IMR-90 (cell line): ENCODE results near the gene MYL6.

ENCODE experiments used
- CEBPB ChIP-seq: IDR thresholded peaks from 2 replicates; pipeline ENCODE4 v1.6.1; 2012; ENCODE audit warnings: low read depth, low read length, improper control_type of control experiment
- CHD1 ChIP-seq: IDR thresholded peaks from 2 replicates; pipeline ENCODE4 v1.6.1; 2012; ENCODE audit warnings: low read depth, low read length, improper control_type of control experiment
- CTCF ChIP-seq: conservative IDR thresholded peaks from 2 replicates; pipeline ENCODE4 v1.5.1; 2012; ENCODE audit warnings: mild to moderate bottlenecking, low read depth, low read length, improper control_type of control experiment
- MAZ ChIP-seq: IDR thresholded peaks from 2 replicates; pipeline ENCODE4 v1.6.1; 2012; ENCODE audit warnings: low read depth, mild to moderate bottlenecking, low read length, improper control_type of control experiment, moderate library complexity, borderline replicate concordance
- MXI1 ChIP-seq: IDR thresholded peaks from 2 replicates; pipeline ENCODE4 v1.6.1; 2012; ENCODE audit warnings: low read depth, mild to moderate bottlenecking, low read length, moderate library complexity, borderline replicate concordance
- NFE2L2 ChIP-seq: fragments of 150-350 bp; IDR thresholded peaks from 2 replicates; pipeline ENCODE4 v1.6.1; 2016; ENCODE audit warnings: low read depth, mild to moderate bottlenecking, low read length
- POLR2A ChIP-seq: IDR thresholded peaks from 2 replicates; pipeline ENCODE4 v1.6.1; 2012; ENCODE audit warnings: mild to moderate bottlenecking, low read depth, low read length
- RAD21 ChIP-seq: IDR thresholded peaks from 2 replicates; pipeline ENCODE4 v1.6.1; 2012; ENCODE audit warnings: low read length, improper control_type of control experiment
- RFX5 ChIP-seq: IDR thresholded peaks from 2 replicates; pipeline ENCODE4 v1.8.0; 2012; ENCODE audit warnings: low read depth, mild to moderate bottlenecking, low read length, moderate library complexity
- USF2 ChIP-seq: fragments of 150-350 bp; IDR thresholded peaks from 2 replicates; pipeline ENCODE4 v1.6.1; 2017; ENCODE audit warnings: mild to moderate bottlenecking, antibody characterized with exemption, low read length, low read depth

DNA sequence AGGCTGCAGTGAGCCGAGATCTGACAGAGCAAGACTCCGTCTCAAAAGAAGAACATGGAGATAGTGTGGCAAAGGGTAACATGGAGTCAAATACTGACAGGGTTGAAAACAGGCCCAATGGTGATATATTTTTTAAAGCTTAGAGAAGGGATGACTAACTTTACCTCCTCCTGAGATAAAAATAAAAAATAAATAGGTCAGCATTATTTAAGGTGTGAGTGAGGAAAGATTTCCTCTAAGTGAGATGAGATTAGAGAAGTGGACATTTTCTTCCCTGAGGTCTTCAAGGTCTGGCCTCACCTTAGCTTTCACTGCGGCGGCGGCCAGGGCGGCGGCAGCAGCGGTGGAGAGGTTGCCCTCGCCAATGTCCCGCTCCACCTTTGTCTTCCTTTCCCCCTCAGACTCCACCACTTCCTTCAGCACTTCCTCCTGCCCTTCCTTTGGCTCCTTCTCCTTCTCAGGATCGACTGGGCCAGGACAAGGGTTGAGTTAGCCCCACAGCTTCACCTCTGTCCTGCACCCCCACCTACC, 11.1 kb downstream of the MYL6 start:
- TF ChIP-seq CTCF = no peak
- TF ChIP-seq POLR2A = no peak
- no peak for TF ChIP-seq CHD1
- TF ChIP-seq RAD21 = no peak
- no peak for TF ChIP-seq MAZ
- TF ChIP-seq USF2 = no peak
- no peak for TF ChIP-seq NFE2L2
- TF ChIP-seq CEBPB = no peak
- no peak for TF ChIP-seq MXI1
- TF ChIP-seq RFX5 = no peak
